Left colon (tissue), 2 donors: ENCODE measurements around the gene TAF11L4. TPM values are rescaled to one million over a fixed set of nuclear protein-coding genes. Genes with fewer than 3 reads are reported as not detected.
"Not testable (repeated sequence)": the region's sequence is repeated elsewhere in the genome, so short reads cannot be mapped to it uniquely, and the experiment has no call there.

Experiments
- ATAC-seq: fragments of 200-7000 bp; cut with Tn5 transposase; one replicate; pipeline ENCODE4 v1.9.1; 2020; ENCODE audit warnings: mild to moderate bottlenecking, moderate library complexity
- DNase-seq, 2 donors: peaks; one replicate each; pipeline ENCODE4 v3.0.0-alpha.2; 2020
- intact Hi-C, 2 donors: fragments of 100-400 bp; cut with DNase I in 1 of 2; cut with micrococcal nuclease in 1 of 2; formaldehyde crosslinking; loops; one replicate each; pipeline versions ENCODE4 v1.11.2 to v1.14.0; 2022; cut with DNase I, micrococcal nuclease
- long read RNA-seq: library from polyadenylated mRNA; unstranded; transcript quantifications from one replicate; pipeline ENCODE4 v2.0.0, GENCODE V29; 2021
- total RNA-seq, 2 donors: library from RNA; stranded (reverse); fragmentation: NEBNext Ultra II Directional; extraction: Animal tissue kit (Norgen Biotek cat#: 25700); gene quantifications; one replicate each; pipeline ENCODE4 v1.2.1, GENCODE V29; 2021
- donor health status: DM: no; HTN: no; CAD: no.
- donor health status: DM: yes; HTN: yes; CAD: no.

Gene TAF11L4
- not detected for total RNA-seq
- long read RNA-seq: 0 reads

DNA sequence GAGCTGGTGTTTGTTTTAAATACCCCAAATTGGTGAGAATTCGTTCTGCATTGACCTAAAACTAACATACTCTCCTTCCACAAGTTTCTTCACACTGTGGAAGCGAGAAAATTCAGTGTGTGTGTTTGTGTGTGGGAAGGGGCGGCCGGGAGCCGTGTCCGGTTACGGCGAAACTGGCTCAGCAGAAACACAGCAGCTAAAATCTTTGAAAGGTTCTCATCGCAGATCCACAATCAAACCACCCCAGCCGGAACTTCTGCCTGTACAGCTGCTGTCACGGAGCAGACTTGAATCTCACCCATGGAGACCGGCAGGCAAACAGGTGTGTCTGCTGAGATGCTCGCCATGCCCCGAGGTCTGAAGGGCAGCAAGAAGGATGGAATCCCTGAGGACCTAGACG, at the start of gene TAF11L4:
Gene TAF11L4, plus strand, starts transcription at position 301 of the 400 bp plus-strand sequence.
- ATAC-seq, DNase-seq, intact Hi-C loops: not testable (repeated sequence)

DNA sequence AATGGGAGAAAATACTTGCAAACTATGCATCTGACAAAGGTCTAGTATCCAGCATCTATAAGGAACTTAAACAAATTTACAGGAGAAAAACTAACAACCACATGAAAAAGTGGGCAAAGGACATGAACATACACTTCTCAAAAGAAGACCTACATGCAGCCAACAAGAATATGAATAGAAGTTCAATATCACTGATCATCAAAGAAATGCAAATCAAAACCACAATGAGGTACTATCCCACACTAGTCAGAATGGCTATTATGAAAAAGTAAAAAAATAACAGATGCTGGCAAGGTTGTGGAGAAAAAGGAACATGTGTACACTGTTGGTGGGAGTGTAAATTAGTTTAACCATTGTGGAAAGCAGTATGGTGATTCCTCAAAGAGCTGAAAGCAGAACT, 46.5 kb upstream of the TAF11L4 start:
- intact Hi-C loops, ATAC-seq, DNase-seq: not testable (repeated sequence)

- intact Hi-C loops: no loop called here
- no peak for ATAC-seq
- no peak for DNase-seq
These were observed 44.6 kb upstream of the TAF11L4 start for GRCh38 chr5:17477043-17477442.

GRCh38 chr5:17477573-17478265, 43.9 kb upstream of the TAF11L4 start:
- no peak for DNase-seq
- ATAC-seq: no peak
- intact Hi-C loops: no loop called here

GRCh38 chr5:17481378-17481777, 40.2 kb upstream of the TAF11L4 start:
- no peak for DNase-seq
- no peak for ATAC-seq
- intact Hi-C loops: no loop called here

DNA sequence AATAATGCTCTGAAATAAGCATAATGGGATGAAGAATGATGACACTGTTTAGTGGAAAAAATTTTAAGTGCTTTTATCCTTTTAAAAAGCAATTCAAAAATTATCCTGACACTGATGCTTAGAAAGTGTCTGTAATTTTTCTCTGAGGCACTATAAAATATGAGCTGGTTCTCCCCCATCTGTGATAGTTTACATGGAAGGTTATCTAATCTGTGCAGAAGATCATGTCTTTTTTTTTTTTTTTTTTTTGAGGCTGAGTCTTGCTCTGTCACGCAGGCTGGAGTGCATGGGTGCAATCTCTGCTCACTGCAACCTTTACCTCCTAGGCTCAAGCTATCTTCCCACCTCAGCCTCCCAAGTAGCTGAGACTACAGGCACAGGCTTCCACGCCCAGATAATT, 38.8 kb upstream of the TAF11L4 start:
- intact Hi-C loops: no loop called here
- no peak for DNase-seq
- ATAC-seq: no peak

- intact Hi-C loops, DNase-seq, ATAC-seq: not testable (repeated sequence)
These were observed 35.0 kb upstream of the TAF11L4 start for GRCh38 chr5:17486464-17487173.

DNA sequence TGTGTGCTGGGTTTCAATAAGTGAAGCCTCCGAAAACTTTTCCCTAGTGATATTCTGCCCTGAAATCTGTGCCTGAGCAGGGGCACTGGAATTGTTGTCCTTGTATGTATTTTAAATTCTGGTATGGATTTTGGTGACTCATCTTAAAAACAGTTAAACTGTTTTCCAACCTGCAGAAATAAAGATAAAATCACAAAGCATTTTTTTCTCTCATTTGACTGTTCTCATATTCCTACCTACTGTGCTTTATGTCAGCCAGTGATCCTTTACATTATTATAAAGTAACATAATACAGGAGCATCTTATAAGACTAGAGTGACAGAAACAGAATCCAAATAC, 34.5 kb upstream of the TAF11L4 start:
- no peak for ATAC-seq
- no peak for DNase-seq
- intact Hi-C loops: no loop called here

DNA sequence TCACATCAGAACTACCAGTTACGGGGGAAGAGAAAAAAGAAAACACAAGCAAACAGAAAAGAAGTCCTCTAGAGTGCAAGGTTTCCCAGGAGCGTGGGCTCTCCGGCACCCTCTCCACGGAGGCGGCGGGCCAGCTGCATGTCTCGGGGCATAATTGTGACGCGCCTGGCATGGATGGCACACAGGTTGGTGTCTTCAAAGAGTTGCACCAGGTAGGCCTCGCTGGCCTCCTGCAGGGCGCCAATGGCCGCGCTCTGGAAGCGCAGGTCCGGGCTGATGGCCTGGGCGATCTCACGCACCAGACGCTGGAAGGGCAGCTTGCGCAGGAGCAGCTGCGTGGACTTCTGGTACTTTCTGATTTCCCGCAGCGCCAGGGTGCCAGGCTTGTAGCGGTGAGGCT, 30.3 kb upstream of the TAF11L4 start:
- intact Hi-C loops, ATAC-seq, DNase-seq: not testable (repeated sequence)

GRCh38 chr5:17492770-17493169, 28.8 kb upstream of the TAF11L4 start:
- intact Hi-C loops: no loop called here
- ATAC-seq (no peak), DNase-seq (no peak)

GRCh38 chr5:17497446-17497845, 24.2 kb upstream of the TAF11L4 start:
- no peak for DNase-seq
- no peak for ATAC-seq
- intact Hi-C loops: no loop called here

DNA sequence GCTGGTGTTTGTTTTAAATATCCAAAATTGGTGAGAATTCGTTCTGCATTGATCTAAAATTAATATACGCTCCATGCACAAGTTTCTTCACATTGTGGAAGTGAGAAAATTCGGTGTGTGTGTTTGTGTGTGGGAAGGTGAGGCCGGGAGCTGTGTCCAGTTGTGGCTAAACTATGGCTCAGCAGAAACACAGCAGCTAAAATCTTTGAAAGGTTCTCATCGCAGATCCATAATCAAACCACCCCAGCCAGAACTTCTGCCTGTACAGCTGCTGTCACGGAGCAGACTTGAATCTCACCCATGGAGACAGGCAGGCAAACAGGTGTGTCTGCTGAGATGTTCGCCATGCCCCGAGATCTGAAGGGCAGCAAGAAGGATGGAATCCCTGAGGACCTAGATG, 23.7 kb upstream of the TAF11L4 start, which contains the start of gene TAF11L2:
Gene TAF11L2, plus strand, starts transcription at position 301 of the 400 bp plus-strand sequence.
- ATAC-seq, intact Hi-C loops, DNase-seq: not testable (repeated sequence)

- intact Hi-C loops: no loop called here
- no peak for ATAC-seq
- no peak for DNase-seq
These were observed 9.8 kb upstream of the TAF11L4 start for GRCh38 chr5:17511775-17512325.

- DNase-seq, intact Hi-C loops, ATAC-seq: not testable (repeated sequence)
These were observed 4.1 kb upstream of the TAF11L4 start for GRCh38 chr5:17517526-17517925.

- intact Hi-C loops, DNase-seq, ATAC-seq: not testable (repeated sequence)
These were observed 3.5 kb upstream of the TAF11L4 start, which contains the start of gene TAF11L3 for GRCh38 chr5:17518067-17518466. Gene TAF11L3 (plus strand): TSS chr5:17518367.

DNA sequence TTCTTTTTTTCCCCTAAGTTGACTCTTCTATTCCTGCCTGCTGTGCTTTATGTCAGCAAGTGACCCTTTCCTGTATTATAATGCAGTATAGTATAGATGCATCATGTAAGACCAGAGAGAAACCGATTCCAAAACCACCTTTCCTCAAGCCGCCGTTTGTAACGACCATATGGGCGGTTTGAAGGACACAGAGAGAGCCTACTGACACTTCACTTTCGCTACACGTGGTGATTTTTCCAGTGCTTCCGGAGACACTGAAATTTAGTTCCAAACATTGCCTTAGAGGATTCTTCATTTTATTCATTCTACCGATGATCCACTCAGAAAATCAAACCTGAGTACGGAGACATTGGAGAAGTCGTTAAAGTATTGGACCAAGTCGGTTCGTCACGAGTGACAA, 2.1 kb upstream of the TAF11L4 start:
- ATAC-seq, DNase-seq, intact Hi-C loops: not testable (repeated sequence)

GRCh38 chr5:17524935-17525334, 3.3 kb downstream of the TAF11L4 start, which contains the start of gene TAF11L5:
Gene TAF11L5 (plus strand): TSS chr5:17525235.
- DNase-seq, ATAC-seq, intact Hi-C loops: not testable (repeated sequence)

DNA sequence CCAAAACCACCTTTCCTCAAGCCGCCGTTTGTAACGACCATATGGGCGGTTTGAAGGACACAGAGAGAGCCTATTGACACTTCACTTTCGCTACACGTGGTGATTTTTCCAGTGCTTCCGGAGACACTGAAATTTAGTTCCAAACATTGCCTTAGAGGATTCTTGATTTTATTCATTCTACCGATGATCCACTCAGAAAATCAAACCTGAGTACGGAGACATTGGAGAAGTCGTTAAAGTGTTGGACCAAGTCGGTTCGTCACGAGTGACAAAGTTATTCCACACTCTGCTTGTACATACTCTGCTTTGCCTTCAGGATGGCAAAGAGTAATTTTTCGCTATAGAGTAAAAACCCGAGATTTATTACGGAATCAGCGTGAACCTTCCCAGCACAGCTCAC, 4.9 kb downstream of the TAF11L4 start:
- DNase-seq, ATAC-seq, intact Hi-C loops: not testable (repeated sequence)

GRCh38 chr5:17528369-17528768, 6.8 kb downstream of the TAF11L4 start, which contains the start of gene TAF11L6:
Gene TAF11L6 (plus strand): TSS chr5:17528669.
- DNase-seq, intact Hi-C loops, ATAC-seq: not testable (repeated sequence)
